Muscle of arm (tissue), 12 donors: ENCODE data around the gene ZNF507. TPM values are rescaled to one million over a fixed set of nuclear protein-coding genes. Genes with fewer than 3 reads are reported as not detected.
"Not testable (repeated sequence)": the region's sequence is repeated elsewhere in the genome, so short reads cannot be mapped to it uniquely, and the experiment has no call there.

Experiments
- DNase-seq: peaks from one replicate; pipeline ENCODE4 v3.0.0-alpha.2; 2013
- polyA plus RNA-seq, 12 donors: library from polyadenylated mRNA; unstranded; fragments of 120-200 nt; gene quantifications; one replicate each; pipeline ENCODE4 v1.2.1, GENCODE V29; 2013; ENCODE audit not compliant: insufficient read length in 12 of 12

Gene ZNF507
- polyA plus RNA-seq, 12 donors: 15.8 to 24.6 (median 18.1) TPM; not detected in 1

DNA sequence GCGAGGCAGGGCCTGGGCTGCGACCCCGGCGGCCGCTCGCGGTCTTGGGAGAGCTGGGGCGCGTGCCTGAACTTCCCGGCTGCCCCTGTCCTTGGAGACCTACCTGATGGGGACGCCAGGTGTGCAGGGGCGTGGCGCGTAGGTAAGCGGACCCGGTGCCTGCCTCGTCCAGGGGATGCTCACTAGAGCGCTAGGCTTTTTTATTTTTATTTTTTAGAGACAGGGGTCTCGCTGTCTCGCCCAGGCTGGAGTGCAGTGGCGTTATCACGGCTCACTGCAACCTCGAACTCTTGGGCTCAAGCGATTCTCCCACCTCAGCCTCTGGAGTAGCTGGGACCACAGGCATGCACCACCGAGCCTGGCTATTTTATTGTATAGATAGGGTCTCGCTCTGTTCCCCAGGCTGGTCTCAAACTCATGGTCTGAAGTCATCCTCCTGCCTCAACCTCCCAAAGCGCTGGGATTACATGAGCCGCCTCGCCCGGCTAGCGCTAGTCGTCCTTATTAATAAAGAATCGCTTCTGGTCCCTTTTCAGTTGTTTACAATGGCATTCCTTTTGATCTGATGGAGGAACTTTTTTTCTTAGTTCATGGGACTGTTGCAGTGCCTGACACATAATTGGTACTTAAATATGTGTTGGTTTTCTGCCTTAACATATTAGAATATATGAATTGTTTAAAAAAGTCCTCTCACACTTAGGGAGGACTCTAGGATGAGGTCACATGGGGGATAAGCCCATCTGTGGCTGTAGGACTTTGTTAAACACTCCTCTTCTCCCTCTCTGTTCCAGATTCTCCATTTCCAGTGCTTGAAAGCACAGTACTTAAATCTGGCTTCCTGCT is 61.0 kb downstream of the ZNF507 start:
- no peak for DNase-seq

DNA sequence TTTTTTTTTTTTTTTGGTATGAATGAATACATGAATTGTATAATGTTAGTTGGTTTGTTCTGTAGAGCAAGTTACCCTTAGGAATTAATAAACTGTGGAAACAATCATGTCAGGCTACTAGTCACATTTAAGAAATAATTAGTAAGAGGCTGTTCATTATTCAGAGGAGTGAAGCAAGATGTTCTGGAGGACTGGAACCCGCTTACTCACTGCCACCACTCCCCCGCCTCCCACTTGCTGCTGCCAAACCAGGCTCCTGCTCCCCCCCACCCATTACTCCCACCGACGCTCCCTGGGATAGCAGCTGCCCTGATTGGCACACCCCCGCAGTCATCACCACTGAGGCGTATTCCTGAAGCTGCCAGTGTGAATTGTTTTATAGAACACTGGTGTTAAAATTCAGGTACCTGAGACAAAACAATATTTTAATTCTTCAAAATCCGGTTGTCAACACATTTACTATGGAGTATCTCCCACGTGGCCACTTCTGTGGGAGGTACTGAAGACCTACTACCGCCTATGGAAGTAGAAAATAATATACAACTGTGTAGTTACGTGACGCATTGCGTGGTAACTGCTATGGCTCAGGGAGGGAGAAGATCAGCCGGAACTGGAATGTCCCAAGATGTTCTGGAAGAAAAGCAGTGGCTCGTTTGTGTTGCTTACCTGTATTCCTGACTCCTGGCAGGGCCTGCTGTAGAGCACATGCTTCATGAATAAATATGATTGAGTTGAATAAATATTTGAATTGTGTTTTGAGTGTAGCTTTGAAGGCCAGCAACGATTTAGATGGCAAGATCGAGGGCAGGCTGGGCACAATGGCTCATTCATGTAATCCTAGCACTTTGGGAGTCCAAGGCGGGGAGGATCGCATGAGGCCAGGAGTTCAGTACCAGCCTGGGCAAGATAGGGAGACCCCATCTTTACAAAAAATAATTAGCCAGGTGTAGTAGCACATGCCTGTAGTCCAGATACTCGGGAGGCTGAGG is 61.9 kb downstream of the ZNF507 start:
- DNase-seq: no peak

DNA sequence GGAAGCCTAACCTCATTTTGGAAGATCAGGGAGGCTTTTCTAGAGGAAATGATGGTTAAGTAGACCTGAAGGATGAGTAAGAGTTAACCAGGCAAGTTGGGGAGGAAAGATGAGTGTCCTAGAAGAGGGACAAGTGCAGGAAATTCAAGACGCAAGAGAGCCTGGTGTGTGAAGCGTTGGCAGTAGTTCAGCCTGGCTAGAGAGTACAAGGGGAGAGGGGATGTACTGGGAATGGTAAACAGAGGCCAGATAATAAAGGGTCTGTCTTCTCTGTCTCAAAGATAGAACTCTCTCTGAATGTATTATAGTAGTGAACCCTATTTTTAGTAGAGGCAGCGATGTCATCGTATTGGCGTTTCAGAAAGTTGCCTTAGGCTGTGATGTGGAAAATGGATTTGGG is 69.8 kb downstream of the ZNF507 start:
- no peak for DNase-seq

DNA sequence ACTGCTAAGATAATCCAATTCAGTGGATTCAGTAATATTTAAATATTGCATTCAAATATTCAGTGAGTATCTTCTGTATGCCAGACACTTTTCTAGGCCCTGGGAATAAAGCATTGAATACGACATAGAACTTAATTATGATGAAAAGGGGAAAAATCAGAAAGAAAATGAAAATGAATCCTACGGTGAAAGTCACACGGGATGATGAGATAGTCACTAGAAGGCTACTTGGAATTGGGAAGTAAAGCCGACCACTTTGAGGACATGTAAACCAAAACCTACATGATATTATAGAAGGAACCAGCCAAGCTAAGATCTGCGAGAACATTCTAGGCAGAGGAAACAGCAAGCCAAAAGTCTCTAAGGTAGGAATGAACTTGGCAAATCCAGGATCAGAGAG is 70.3 kb downstream of the ZNF507 start:
- no peak for DNase-seq

DNA sequence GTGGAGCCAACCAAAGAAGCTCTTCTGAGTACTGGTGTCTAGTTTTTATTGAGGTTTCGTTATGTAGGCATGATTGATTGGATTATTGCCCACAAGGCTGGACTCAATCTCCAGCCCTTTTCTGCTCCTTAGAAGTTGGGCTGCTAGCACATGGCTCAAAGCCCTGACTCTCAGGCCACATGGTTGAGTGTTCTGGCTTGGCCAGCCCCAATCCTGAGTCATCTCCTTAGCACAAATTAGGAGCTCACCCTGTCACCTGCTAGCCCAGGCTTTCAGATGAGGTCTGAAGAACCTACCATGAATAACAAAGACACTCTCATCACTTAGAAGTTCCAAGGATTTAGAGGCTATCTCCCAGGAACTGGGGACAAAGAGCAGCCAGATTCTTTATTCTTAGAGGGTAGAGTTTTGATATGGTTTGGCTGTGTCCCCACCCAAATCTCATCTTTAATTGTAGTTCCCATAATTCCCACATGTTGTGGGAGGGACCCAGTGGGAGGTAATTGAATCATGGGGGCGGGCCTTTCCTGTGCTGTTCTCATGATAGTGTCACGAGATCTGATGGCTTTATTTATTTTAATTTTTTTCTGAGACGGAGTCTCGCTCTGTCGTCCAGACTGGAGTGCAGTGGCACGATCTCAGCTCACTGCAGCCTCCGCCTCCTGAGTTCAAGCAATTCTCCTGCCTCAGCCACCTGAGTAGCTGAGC is 71.5 kb downstream of the ZNF507 start:
- DNase-seq: no peak

DNA sequence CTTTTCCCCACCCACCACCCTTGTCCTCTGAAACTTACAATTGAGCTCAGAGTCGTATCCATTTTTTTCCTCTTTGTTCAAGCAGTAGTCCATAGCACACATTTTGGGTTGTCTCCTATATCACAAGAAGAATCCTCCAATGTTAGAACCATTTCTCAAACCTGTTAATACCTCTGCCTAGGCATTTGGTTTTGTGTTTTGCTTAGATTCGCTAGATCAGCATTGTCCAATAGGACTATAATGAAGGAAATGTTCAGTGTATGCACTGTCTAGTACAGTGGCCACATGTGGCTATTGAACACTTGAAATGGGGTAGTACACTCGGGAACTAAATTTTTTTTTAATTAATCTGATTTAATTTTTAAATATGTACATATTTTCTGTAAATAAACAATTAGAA is 72.7 kb downstream of the ZNF507 start:
- DNase-seq: no peak

DNA sequence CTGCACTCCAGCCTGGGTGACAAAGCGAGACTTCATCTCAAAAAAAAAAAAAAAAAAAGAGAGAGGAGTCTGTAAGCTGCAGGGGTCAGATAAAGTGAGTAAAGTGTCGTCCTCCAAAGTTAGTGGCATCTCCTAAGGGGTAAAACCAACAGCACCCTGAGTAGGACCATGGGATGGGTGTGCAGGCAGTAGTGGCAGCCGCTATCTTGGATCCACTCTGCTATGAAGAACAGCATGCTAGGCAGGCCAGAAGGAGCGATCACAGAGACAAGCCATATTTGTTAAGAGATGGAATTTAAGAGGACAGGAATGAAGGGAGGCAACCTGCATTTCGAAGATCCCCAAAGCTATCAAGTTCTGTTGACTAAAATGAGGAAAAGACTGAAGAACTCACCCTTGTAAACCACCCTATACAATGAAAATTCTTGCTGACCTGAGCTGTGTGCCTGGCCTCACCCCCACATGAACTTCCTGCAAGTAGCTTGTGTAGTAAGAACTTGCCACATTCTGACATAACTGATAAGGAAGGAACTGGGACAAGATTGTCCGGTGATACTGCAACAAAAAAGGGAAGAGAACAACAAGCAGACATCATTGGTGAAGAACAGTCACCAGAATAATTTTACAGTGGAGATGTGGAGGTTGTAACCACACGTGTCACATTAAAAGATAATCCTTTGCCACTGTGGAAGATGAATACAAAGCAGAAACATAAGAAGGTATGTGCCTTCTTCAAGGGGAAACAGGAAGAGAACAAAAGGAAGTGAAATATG is 76.4 kb downstream of the ZNF507 start:
- DNase-seq: no peak

DNA sequence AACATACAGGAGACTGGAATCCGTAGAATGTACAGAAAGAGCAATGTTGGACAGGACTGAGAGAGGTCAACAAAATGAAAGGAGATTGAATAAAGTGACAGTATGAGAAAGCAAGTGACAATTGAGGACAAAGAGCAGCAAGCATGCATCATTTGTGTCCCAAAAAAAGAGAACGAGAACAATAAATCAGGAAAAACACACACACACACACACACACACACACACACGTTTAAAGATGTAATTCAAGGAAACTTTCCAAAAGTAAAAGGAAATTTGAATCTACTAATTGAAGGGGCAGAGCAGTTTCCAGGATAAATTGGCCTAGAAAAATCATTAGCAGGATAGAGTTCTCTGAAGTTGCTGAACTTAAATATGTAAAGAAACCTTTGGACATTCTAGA is 77.0 kb downstream of the ZNF507 start:
- no peak for DNase-seq

DNA sequence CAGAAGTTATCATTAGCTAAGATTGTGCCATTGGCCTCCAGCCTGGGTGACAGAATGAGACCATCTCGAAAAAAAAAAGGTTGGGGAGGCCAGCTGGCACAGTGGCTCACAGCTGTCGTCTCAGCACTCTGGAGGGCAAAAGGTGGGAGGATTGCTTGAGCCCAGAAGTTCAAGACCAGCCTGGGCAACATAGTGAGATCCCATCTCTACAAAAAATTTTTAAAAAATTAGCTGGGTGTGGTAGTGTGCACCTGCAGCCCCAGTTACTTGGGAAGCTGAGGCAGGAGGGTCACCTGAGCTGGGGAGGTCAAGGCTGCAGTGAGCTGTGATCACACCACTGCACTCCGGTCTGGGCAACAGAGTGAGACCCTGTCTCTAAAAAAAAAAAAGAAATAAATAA is 78.5 kb downstream of the ZNF507 start:
- DNase-seq: not testable (repeated sequence)

DNA sequence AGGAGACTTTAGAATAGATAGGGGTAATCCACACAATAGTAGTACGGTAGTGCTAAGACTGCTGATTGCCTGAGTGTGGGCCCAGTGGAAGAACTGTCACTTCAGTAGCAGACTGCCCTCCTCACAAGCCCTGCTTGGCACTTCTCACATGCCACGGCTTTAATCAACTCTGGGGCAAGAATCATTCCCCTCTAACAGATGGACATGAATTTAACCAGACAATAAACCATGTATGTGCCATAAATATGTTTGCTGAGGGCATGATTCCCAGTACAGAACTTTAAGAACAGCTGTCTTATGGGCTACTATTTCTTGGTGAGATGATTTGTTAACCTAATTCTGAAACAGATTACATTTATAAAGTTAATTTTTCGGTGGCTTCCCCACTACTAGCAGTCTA is 82.1 kb downstream of the ZNF507 start:
- no peak for DNase-seq

DNA sequence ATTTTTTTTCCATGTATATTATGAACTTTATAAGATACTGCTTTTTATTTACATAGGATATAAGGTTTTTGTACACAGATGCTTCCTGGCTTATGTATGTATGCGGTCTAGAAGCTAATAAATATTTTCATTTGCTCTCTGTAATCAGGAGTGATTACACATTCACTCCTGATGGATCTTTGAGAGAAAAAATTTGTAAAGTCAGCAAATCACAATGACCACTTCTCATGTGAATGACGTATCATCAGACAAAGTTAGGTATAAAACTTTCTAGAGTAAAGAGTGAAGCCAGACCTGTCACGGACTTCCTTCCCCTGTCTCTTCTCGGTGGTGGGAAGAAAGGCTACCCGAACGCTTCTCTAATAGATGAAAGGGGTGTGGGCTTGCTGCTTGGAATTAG is 91.3 kb downstream of the ZNF507 start:
- DNase-seq: no peak

DNA sequence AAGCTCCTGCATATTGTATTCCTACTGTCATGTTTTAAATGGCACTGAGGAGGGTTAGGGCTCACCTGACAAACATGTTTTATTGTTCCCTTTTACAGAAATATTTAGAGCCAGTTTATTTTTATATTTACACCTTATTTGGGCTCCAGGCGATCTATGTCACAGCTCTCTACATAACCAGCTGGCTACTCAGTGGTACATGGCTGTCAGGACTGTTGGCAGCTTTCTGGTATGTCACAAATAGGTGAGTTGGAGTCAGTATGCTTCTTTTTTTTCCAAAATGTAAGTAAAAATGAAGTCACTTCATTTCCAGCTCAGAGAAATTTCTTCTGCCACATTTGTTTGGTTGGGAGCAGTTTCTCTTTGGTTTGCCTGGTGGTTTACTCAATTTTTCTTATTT is 91.7 kb downstream of the ZNF507 start:
- no peak for DNase-seq

Other genes with a start within 250 kb of the ZNF507 start
- 10 to 100 TPM in 11 of 12 donors, not detected in 1; 17.9 to 39.8 (median 32.9) TPM for gene DPY19L3, start 60.2 kb downstream of the ZNF507 start, polyA plus RNA-seq
- 100 to 1,000 TPM in 11 of 12 donors, not detected in 1; 117 to 147 (median 126) TPM for gene PDCD5, start 235.6 kb downstream of the ZNF507 start, polyA plus RNA-seq